ENCODE results near the gene MEIS2. TPM values are rescaled to one million over a fixed set of nuclear protein-coding genes. Genes with fewer than 3 reads are reported as not detected.

MEIS2 gene
- total RNA-seq, 1 experiment from 2014 or later, result 9.3 TPM

GRCh38 chr15:37007301-37007700 is 93.0 kb downstream of the MEIS2 start:
- BruUV-seq (replicated peaks), result no TSS peak
- CTCF ChIA-PET, result no interaction called here
- H3K36me3 ChIP-seq (ENCODE audit: insufficient read depth, low read length, poor library complexity, severe bottlenecking), result no peaks in the 10 kb centered on the region

GRCh38 chr15:37004981-37005735 is 95.2 kb downstream of the MEIS2 start:
- Histone ChIP-seq H3K9me3 (ENCODE audit: low read depth, low read length, poor library complexity, severe bottlenecking) (no peaks in the 10 kb centered on the region), H3K27me3 (replicated peaks; ENCODE audit: insufficient read depth, low read depth, low read length, poor library complexity) (no peaks in the 10 kb centered on the region), H3K36me3 (ENCODE audit: insufficient read depth, low read length, poor library complexity, severe bottlenecking) (no peaks in the 10 kb centered on the region), H3K4me1 (ENCODE audit: insufficient read depth, low read length, poor library complexity, severe bottlenecking) (no peaks in the 10 kb centered on the region), H3K4me3 (ENCODE audit: low read depth, low read length, poor library complexity, severe bottlenecking) (no peak overlapping the region), H3K27ac (ENCODE audit: low read depth, low read length, poor library complexity, severe bottlenecking) (no peak overlapping the region)
- ChIA-PET CTCF (no interaction called here), POLR2A (ENCODE audit: low non-redundant PET) (no interaction called here)
- TF ChIP-seq CTCF (conservative IDR thresholded peaks at IDR 0.05; ENCODE audit: low read depth, low read length) (no peak), EZH2 (IDR thresholded peaks at IDR 0.05; ENCODE audit: borderline replicate concordance, low read depth, low read length, poor library complexity, severe bottlenecking) (no peak)
- intact Hi-C loops (cut with micrococcal nuclease; ENCODE audit: unreplicated experiment), result no loop called here
- BruUV-seq (replicated peaks), result no TSS peak
- DNase-seq (ENCODE audit: low spot score), result no peak

More at GRCh38 chr15:37007301-37007700, 93.0 kb downstream of the MEIS2 start:
- POLR2A ChIA-PET (ENCODE audit: low non-redundant PET), result no interaction called here
- Histone ChIP-seq H3K9me3 (ENCODE audit: low read depth, low read length, poor library complexity, severe bottlenecking) (no peaks in the 10 kb centered on the region), H3K4me1 (ENCODE audit: insufficient read depth, low read length, poor library complexity, severe bottlenecking) (no peaks in the 10 kb centered on the region), H3K27ac (ENCODE audit: low read depth, low read length, poor library complexity, severe bottlenecking) (no peak overlapping the region), H3K4me3 (ENCODE audit: low read depth, low read length, poor library complexity, severe bottlenecking) (no peak overlapping the region), H3K27me3 (replicated peaks; ENCODE audit: insufficient read depth, low read depth, low read length, poor library complexity) (no peaks in the 10 kb centered on the region)
- no peak for DNase-seq (ENCODE audit: low spot score)
- no peak for TF ChIP-seq CTCF (conservative IDR thresholded peaks at IDR 0.05; ENCODE audit: low read depth, low read length)
- TF ChIP-seq EZH2 (IDR thresholded peaks at IDR 0.05; ENCODE audit: borderline replicate concordance, low read depth, low read length, poor library complexity, severe bottlenecking), result no peak
- intact Hi-C loops (cut with micrococcal nuclease; ENCODE audit: unreplicated experiment), result no loop called here

GRCh38 chr15:37004373-37004869 is 95.9 kb downstream of the MEIS2 start:
- TF ChIP-seq EZH2 (IDR thresholded peaks at IDR 0.05; ENCODE audit: borderline replicate concordance, low read depth, low read length, poor library complexity, severe bottlenecking) (no peak), CTCF (conservative IDR thresholded peaks at IDR 0.05; ENCODE audit: low read depth, low read length) (no peak)
- Histone ChIP-seq H3K4me1 (ENCODE audit: insufficient read depth, low read length, poor library complexity, severe bottlenecking) (no peaks in the 10 kb centered on the region), H3K9me3 (ENCODE audit: low read depth, low read length, poor library complexity, severe bottlenecking) (no peaks in the 10 kb centered on the region), H3K4me3 (ENCODE audit: low read depth, low read length, poor library complexity, severe bottlenecking) (no peak overlapping the region), H3K27ac (ENCODE audit: low read depth, low read length, poor library complexity, severe bottlenecking) (no peak overlapping the region), H3K27me3 (replicated peaks; ENCODE audit: insufficient read depth, low read depth, low read length, poor library complexity) (no peaks in the 10 kb centered on the region), H3K36me3 (ENCODE audit: insufficient read depth, low read length, poor library complexity, severe bottlenecking) (no peaks in the 10 kb centered on the region)
- no peak for DNase-seq (ENCODE audit: low spot score)
- no TSS peak for BruUV-seq (replicated peaks)
- intact Hi-C loops (cut with micrococcal nuclease; ENCODE audit: unreplicated experiment), result no loop called here
- ChIA-PET CTCF (no interaction called here), POLR2A (ENCODE audit: low non-redundant PET) (no interaction called here)

Data from A673 (cell line).